H1 (cell line): ENCODE results near the gene GRIK4. TPM values are rescaled to one million over a fixed set of nuclear protein-coding genes. Genes with fewer than 3 reads are reported as not detected.

ENCODE experiments used
- CHD7 ChIP-seq: fragments of 300-600 bp; sonication (generic); IDR thresholded peaks from 2 replicates; pipeline ENCODE4 v1.7.1; 2012; ENCODE audit warnings: low read length, moderate library complexity, mild to moderate bottlenecking, inconsistent platforms; ENCODE audit not compliant: insufficient replicate concordance
- RAD21 ChIP-seq, 2 experiments: IDR thresholded peaks in 1 of 2; conservative IDR thresholded peaks in 1 of 2; 2 replicates each; pipeline ENCODE4 v1.6.1; 2011; ENCODE audit warnings: low read depth in 2 of 2, low read length in 2 of 2, improper control_type of control experiment in 1 of 2, inconsistent platforms in 1 of 2, mild to moderate bottlenecking in 1 of 2, moderate library complexity in 1 of 2
- polyA plus RNA-seq, 7 experiments: library from polyadenylated mRNA; depleted of rRNA in 3 of 7; stranded (reverse) in 5 of 7; unstranded in 2 of 7; fragments of >200 nt in 5 of 7; fragments of 200-250 nt in 2 of 7; gene quantifications; 1 replicate in 5 of 7; 2 replicates in 1 of 7; 4 replicates in 1 of 7; pipeline versions ENCODE4 v1.2.1 to v1.2.3, GENCODE V29; 2011 to 2013; ENCODE audit warnings: missing spikeins in 2 of 7, mixed read lengths in 2 of 7
- total RNA-seq: library from RNA; stranded (reverse); fragmentation: NEBNext Ultra II Directional; extraction: Animal tissue kit (Norgen Biotek cat#: 25700); gene quantifications from 2 replicates; pipeline ENCODE4 v1.2.1, GENCODE V29; 2021

GRIK4 gene
- total and polyA plus RNA-seq, 2 of the 8 experiments (the other 6 are each of a cell fraction or from before 2014, with no cell fraction given) = 1.2 to 2.9 TPM

- TF ChIP-seq CHD7 (no peak), RAD21 (IDR thresholded peaks at IDR 0.05 in 1 of 2, conservative IDR thresholded peaks at IDR 0.05 in 1 of 2; ENCODE audit: low read depth in 2 of 2, low read length in 2 of 2) (0 out of 4 replicates have a peak, but pooled peaks of 1 of the 2 experiments have one; percentile 9)
Measured at GRCh38 chr11:120798854-120799253, 287.3 kb downstream of the GRIK4 start (continued).
